Aorta (tissue), 5 donors: ENCODE data around the gene RASL11A. TPM values are rescaled to one million over a fixed set of nuclear protein-coding genes. Genes with fewer than 3 reads are reported as not detected.
"Not testable (repeated sequence)": the region's sequence is repeated elsewhere in the genome, so short reads cannot be mapped to it uniquely, and the experiment has no call there.

Source experiments
- ATAC-seq: fragments of 200-7000 bp; cut with Tn5 transposase; one replicate; pipeline ENCODE4 v1.9.1; 2022; ENCODE audit warnings: moderate library complexity; ENCODE audit not compliant: low FRiP score
- DNase-seq, 2 donors: peaks; one replicate each; pipeline ENCODE4 v3.0.0-alpha.2; 2020
- H3K27ac ChIP-seq, 2 donors: one replicate each; pipeline ENCODE4 v1.5.1; 2013; ENCODE audit warnings: low read length in 2 of 2, mild to moderate bottlenecking in 2 of 2, moderate library complexity in 2 of 2, control low read depth in 1 of 2, inconsistent platforms in 1 of 2, low read depth in 1 of 2
- H3K27me3 ChIP-seq, 2 donors: one replicate each; pipeline ENCODE4 v1.6.1; 2013; ENCODE audit warnings: control low read depth in 1 of 2, low read length in 1 of 2, mild to moderate bottlenecking in 1 of 2, moderate library complexity in 1 of 2; ENCODE audit not compliant: insufficient read depth in 2 of 2, control insufficient read depth in 1 of 2
- H3K36me3 ChIP-seq, 2 donors: one replicate each; pipeline ENCODE4 v1.6.1; 2013; ENCODE audit warnings: control low read depth in 1 of 2, low read length in 1 of 2, mild to moderate bottlenecking in 1 of 2; ENCODE audit not compliant: insufficient read depth in 2 of 2, control insufficient read depth in 1 of 2
- H3K4me1 ChIP-seq, 2 donors: one replicate each; pipeline ENCODE4 v1.6.1; 2013; ENCODE audit warnings: low read length in 2 of 2, control low read depth in 1 of 2, mild to moderate bottlenecking in 1 of 2, moderate library complexity in 1 of 2; ENCODE audit not compliant: insufficient read depth in 2 of 2, control insufficient read depth in 1 of 2
- H3K4me3 ChIP-seq, 2 donors: one replicate each; pipeline ENCODE4 v1.5.1; 2013; ENCODE audit warnings: low read length in 2 of 2, control low read depth in 1 of 2, mild to moderate bottlenecking in 1 of 2
- H3K9me3 ChIP-seq: one replicate; pipeline ENCODE4 v1.6.1; 2013; ENCODE audit warnings: mild to moderate bottlenecking, low read length; ENCODE audit not compliant: control insufficient read depth
- WGBS, 2 donors: extraction: QIAGEN DNeasy Blood & Tissue Kit; methylation state at CpG; one replicate each; pipeline ENCODE4 v1.1.7; 2013; 5-methylcytosine and 5-hydroxymethylcytosine counted together
- intact Hi-C, 2 donors: fragments of 100-400 bp; cut with DNase I; formaldehyde crosslinking; loops; one replicate each; pipeline versions ENCODE4 v1.14.2 to v1.15.0; 2022
- polyA plus RNA-seq, 2 donors: library from polyadenylated mRNA; stranded (reverse); fragments of 200-250 nt; gene quantifications; one replicate each; pipeline ENCODE4 v1.2.3, GENCODE V29; 2013
- total RNA-seq, 2 donors: library from RNA; stranded (reverse); fragmentation: NEBNext Ultra II Directional; extraction: Animal tissue kit (Norgen Biotek cat#: 25700); gene quantifications; one replicate each; pipeline ENCODE4 v1.2.1, GENCODE V29; 2021
- donor health status: healthy with polysubstance abuse.
- donor health status: Bipolar disorder and iron deficiency.
- donor health status: DM: no; HTN: no; CAD: no.
- donor health status: DM: no; HTN: no; CAD: no.
- donor health status: DM: yes; HTN: yes; CAD: no.

The RASL11A gene
- total and polyA plus RNA-seq, 4 donors: 40.5 to 90.9 (median 56.8) TPM

GRCh38 chr13:27288392-27288791 is 17.8 kb downstream of the RASL11A start:
- intact Hi-C loops: no loop called here
- H3K9me3 ChIP-seq: no peaks in the 10 kb centered on the region
- 93 to 94% methylated on average over 4 of the region's 4 CpGs for WGBS, 2 donors

DNA sequence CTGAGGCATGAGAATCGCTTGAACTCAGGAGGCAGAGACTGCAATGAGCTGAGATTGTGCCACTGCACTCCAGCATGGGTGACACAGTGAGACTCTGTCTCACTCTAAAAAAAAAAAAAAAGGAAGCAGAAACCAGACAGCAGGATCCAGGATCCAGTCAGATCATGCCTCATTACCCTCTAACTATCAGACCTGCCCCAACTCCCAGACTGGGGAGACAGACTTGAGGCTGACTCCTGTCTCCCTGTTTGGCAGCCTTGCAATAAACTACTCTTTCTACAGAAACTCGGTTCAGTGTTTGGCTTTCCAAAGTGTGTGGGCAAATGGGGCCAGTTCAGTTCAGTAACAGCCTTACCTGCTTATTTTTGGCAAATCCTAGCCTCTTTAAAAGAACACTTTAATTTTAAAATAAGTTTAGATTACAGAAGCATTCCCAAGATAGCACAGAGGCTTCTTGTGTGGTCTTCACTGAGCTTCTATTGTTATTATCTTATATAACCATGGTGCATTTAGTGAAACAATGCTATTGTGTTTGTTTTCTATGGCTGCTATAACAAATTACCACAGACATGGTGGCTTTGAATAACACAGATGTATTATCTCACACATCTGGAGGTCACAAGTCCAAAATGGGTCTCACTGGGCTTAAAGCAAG is 18.5 kb downstream of the RASL11A start:
- H3K9me3 ChIP-seq: no peaks in the 10 kb centered on the region
- no peak overlapping the region for H3K27ac ChIP-seq
- intact Hi-C loops: no loop called here
- no peak overlapping the region for H3K4me3 ChIP-seq
- H3K27me3 ChIP-seq: no peaks in the 10 kb centered on the region
- H3K4me1 ChIP-seq: peaks cover 1 to 6% of the 10 kb centered on the region in 2 donors
- ATAC-seq: no peak
- no peaks in the 10 kb centered on the region for H3K36me3 ChIP-seq
- no peak for DNase-seq
- WGBS, 2 donors: 47 to 50% methylated on average over 2 of the region's 2 CpGs

More at GRCh38 chr13:27288392-27288791, 17.8 kb downstream of the RASL11A start:
- no peak for ATAC-seq
- Histone ChIP-seq H3K36me3 (no peaks in the 10 kb centered on the region), H3K27ac (no peak overlapping the region), H3K27me3 (no peaks in the 10 kb centered on the region), H3K4me1 (peaks cover 1 to 6% of the 10 kb centered on the region in 2 donors), H3K4me3 (no peak overlapping the region)
- DNase-seq: no peak

GRCh38 chr13:27290715-27291114 is 20.1 kb downstream of the RASL11A start:
- no peak for DNase-seq
- intact Hi-C loops: no loop called here
- H3K36me3 ChIP-seq: no peaks in the 10 kb centered on the region
- H3K4me3 ChIP-seq: no peak overlapping the region
- no peak for ATAC-seq
- H3K27me3 ChIP-seq: no peaks in the 10 kb centered on the region
- H3K9me3 ChIP-seq: no peaks in the 10 kb centered on the region
- no peak overlapping the region for H3K27ac ChIP-seq
- WGBS, 2 donors: 87 to 88% methylated on average over 4 of the region's 4 CpGs
- peaks cover 1 to 6% of the 10 kb centered on the region in 2 donors for H3K4me1 ChIP-seq

DNA sequence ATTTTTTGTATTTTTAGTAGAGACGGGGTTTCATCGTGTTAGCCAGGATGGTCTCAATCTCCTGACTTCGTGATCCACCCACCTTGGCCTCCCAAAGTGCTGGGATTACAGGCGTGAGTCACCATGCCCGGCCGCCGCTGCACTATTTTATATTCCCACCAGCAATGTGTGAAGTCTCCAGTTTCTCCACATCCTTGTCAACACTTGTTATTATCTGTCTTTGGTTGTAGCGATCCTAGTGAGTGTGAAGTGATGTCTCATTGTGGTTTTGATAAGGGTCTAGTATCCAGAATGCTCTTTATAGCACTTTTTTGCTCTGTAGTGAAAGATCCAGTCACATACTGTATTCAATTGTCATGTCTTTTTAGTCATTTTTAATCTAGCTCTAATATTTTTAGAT is 21.3 kb downstream of the RASL11A start:
- H3K36me3 ChIP-seq, H3K4me3 ChIP-seq, H3K4me1 ChIP-seq, intact Hi-C loops, H3K27me3 ChIP-seq, ATAC-seq, DNase-seq, H3K27ac ChIP-seq, H3K9me3 ChIP-seq: not testable (repeated sequence)
- WGBS, 2 donors: 93 to 96% methylated on average over 6 to 8 of the region's 8 CpGs

DNA sequence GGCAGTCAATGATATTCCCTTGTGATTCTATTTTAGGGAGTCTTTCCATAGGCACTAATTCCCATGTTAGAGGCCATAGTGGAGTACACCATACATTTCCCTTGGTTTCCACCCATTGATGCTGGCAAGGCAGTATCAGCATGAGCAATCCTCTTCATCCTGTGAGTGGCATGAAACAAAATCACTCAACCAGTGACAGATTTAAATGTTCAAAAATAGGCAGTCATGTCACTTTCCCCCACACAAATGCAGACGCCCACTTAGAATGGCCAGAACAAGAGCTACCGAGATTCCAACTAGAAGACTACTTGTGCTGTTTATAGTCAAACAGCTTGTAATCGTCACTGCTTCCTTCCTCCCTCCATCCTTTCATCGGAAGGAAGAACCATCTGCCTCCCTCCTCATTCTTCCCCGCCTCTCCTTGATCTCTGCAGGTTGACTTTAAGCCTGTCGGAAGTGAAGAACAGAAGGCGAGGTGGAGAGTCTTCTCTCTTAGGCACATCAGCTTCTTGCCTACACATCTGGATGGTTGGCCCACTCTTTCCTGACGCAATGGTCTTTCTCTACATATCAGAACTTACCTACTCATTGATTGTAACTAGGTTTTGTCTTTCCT is 22.6 kb downstream of the RASL11A start:
- 69 to 74% methylated on average over 8 of the region's 8 CpGs for WGBS, 2 donors
- peaks cover 1 to 6% of the 10 kb centered on the region in 2 donors for H3K4me1 ChIP-seq
- no peaks in the 10 kb centered on the region for H3K9me3 ChIP-seq
- H3K27me3 ChIP-seq: peaks cover 0 to 1% of the 10 kb centered on the region in 2 donors
- H3K4me3 ChIP-seq: no peak overlapping the region
- H3K27ac ChIP-seq: no peak overlapping the region
- no peaks in the 10 kb centered on the region for H3K36me3 ChIP-seq
- intact Hi-C loops: no loop called here
- ATAC-seq (no peak), DNase-seq (no peak)

DNA sequence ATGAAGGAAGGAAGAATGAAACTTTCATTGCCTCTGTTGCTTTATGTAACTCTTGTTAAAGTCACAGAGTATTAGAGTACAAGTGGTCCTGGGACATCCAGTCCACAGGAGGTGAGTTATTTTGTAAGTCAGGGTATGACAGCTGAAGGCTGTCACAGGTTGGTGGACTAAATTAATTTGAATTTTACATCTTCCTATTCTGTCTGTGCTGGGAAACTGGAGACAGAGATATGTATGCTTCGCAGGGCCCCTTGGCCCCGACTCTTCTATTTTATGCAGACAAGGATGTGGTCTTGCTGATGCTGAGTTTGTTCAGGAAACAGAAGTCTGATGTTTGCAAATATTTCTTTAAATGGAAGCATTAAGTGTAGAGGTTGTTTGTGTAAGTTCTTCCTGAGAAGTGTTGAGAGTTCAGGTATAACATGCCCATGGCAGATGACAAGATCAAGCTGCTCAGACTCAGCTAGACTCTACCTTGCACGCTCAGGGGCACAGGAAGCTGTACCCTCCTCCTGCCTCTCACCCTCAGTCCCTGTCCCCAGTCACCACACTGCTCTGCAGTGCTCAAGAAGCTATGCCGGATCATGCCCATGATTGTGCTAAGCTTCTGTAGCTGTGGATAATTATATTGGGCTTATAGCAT is 23.4 kb downstream of the RASL11A start:
- no peaks in the 10 kb centered on the region for H3K36me3 ChIP-seq
- no peak for ATAC-seq
- intact Hi-C loops: no loop called here
- no peak for DNase-seq
- no peaks in the 10 kb centered on the region for H3K9me3 ChIP-seq
- H3K4me3 ChIP-seq: no peak overlapping the region
- H3K27ac ChIP-seq: no peak overlapping the region
- WGBS, 2 donors: 86 to 91% methylated on average over 4 of the region's 4 CpGs
- peaks cover 0 to 1% of the 10 kb centered on the region in 2 donors for H3K27me3 ChIP-seq
- peaks cover 1 to 6% of the 10 kb centered on the region in 2 donors for H3K4me1 ChIP-seq

DNA sequence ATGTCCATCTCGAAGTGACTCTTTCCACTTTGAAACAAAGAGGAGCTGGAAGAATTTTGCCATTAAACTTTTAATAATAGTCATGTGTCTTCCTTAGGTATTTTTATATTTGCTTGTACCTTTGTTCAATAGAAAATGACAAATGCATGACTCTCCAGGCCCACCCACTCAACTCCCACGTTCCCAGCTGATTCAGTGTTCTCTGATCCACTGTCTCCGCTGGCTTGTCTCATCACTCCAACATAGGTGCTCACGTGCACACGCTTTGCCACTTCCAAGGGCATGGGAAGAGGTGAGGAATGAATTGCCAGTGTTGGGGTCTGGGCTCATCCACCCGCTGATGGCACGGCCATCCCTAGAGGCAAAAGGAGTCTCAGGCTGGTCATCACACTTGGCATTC is 24.5 kb downstream of the RASL11A start:
- no peak overlapping the region for H3K27ac ChIP-seq

DNA sequence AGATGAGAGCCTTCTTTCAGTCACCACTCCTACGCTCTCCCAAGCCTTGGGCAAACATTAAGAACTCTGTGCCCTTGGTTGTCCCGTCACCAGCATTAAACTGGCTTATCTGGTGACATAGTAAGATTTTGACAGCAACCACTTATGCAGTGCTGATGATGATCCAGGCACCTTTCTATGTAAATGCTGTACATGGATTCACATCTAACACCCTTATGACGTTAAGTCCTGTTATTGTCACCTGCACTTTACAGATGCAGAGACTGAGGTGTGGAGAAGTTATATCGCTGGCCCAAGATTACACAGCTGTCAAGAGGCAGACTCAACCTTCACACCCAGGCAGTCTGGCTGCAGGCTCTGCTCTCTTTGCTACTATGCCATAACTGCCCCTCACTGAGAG is 25.0 kb downstream of the RASL11A start:
- ATAC-seq (no peak), DNase-seq (no peak)
- Histone ChIP-seq H3K4me3 (no peak overlapping the region), H3K27ac (no peak overlapping the region), H3K27me3 (peaks cover 0 to 1% of the 10 kb centered on the region in 2 donors), H3K4me1 (no peaks in the 10 kb centered on the region), H3K36me3 (no peaks in the 10 kb centered on the region), H3K9me3 (no peaks in the 10 kb centered on the region)
- 91 to 92% methylated on average over 4 of the region's 4 CpGs for WGBS, 2 donors
- intact Hi-C loops: no loop called here

More for the DNA sequence above, 24.5 kb downstream of the RASL11A start:
- Histone ChIP-seq H3K9me3 (no peaks in the 10 kb centered on the region), H3K36me3 (no peaks in the 10 kb centered on the region), H3K4me1 (peaks cover 1 to 2% of the 10 kb centered on the region in 2 donors), H3K27me3 (peaks cover 0 to 1% of the 10 kb centered on the region in 2 donors), H3K4me3 (no peak overlapping the region)
- WGBS, 2 donors: 86 to 90% methylated on average over 7 of the region's 7 CpGs
- ATAC-seq (no peak), DNase-seq (no peak)
- intact Hi-C loops: no loop called here
